ENCODE results near the gene FMNL3. TPM values are rescaled to one million over a fixed set of nuclear protein-coding genes. Genes with fewer than 3 reads are reported as not detected.

Gene FMNL3
- total RNA-seq, 1 experiment from 2014 or later: 3.5 TPM

- no peaks in the 10 kb centered on the region for H3K27me3 ChIP-seq (ENCODE audit: insufficient read depth, low read length)
- H3K4me1 ChIP-seq (ENCODE audit: control insufficient read depth in 1 of 2, insufficient read depth in 2 of 2, low read length in 2 of 2): peaks cover 0 to 4% of the 10 kb centered on the region in 2 experiments; a peak in 2 of 4 replicates
- no peak overlapping the region for H3K4me2 ChIP-seq (ENCODE audit: low read length)
- BruUV-seq (replicated peaks): no TSS peak
- ChIA-PET CTCF (interaction anchor here (0.9 to 1.8 kb wide), 3 partner anchors 94 to 192 kb away, joined by 3 to 6 read pairs (median 3); partner anchors contain the start of gene TMBIM6), POLR2A (interaction anchor here (2.5 kb wide), 1 partner anchor 94 kb away, joined by 14 read pairs; the partner anchor contains the start of gene TMBIM6), RAD21 (ENCODE audit: low non-redundant PET in 1 of 2, low total read pairs in 2 of 2, uncharacterized antibody in 2 of 2, unreplicated experiment in 2 of 2) (no interaction called here)
- no peak overlapping the region for H3K4me3 ChIP-seq (replicated peaks in 1 of 2; ENCODE audit: low read depth in 1 of 2, low read length in 2 of 2)
- H4K20me1 ChIP-seq (ENCODE audit: insufficient read depth): no peaks in the 10 kb centered on the region
- ATAC-seq: no peak
- H3K9me3 ChIP-seq (ENCODE audit: control insufficient read depth in 1 of 2, insufficient read depth in 1 of 2, low read depth in 1 of 2, low read length in 2 of 2): no peaks in the 10 kb centered on the region
- intact Hi-C loops (cut with micrococcal nuclease): loop anchor here (10.0 kb wide), 1 partner anchor 188 kb away; no protein-coding TSS in a partner anchor
- no peaks in the 10 kb centered on the region for H3K36me3 ChIP-seq (ENCODE audit: control insufficient read depth in 1 of 2, insufficient read depth in 2 of 2, low read length in 2 of 2)
- no peaks in the 10 kb centered on the region for H3K79me2 ChIP-seq (ENCODE audit: insufficient read depth, low read length)
- no peak overlapping the region for H3K9ac ChIP-seq (ENCODE audit: low read length)
- no peak for TF ChIP-seq SP1 (IDR thresholded peaks at IDR 0.05; ENCODE audit: low read depth)
- TF ChIP-seq, protein P1, sequence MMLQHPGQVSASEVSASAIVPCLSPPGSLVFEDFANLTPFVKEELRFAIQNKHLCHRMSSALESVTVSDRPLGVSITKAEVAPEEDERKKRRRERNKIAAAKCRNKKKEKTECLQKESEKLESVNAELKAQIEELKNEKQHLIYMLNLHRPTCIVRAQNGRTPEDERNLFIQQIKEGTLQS (IDR thresholded peaks at IDR 0.05): no peak
- TF ChIP-seq EZH2 (IDR thresholded peaks at IDR 0.05): no peak
- no peak for TF ChIP-seq RAD21 (IDR thresholded peaks at IDR 0.05; ENCODE audit: low read depth)
- no peak for TF ChIP-seq JUND (IDR thresholded peaks at IDR 0.05)
- TF ChIP-seq ELF1 (IDR thresholded peaks at IDR 0.05; ENCODE audit: borderline replicate concordance, low read depth): no peak
- TF ChIP-seq TCF7L2 (IDR thresholded peaks at IDR 0.05; ENCODE audit: borderline replicate concordance, extremely low read depth, insufficient read depth, insufficient read length): no peak
- TF ChIP-seq EGR1 (IDR thresholded peaks at IDR 0.05; ENCODE audit: low read depth): no peak
- TF ChIP-seq YY1 (IDR thresholded peaks at IDR 0.05; ENCODE audit: extremely low read depth, insufficient replicate concordance, low read depth, low read length): no peak
- TF ChIP-seq ZNF274 (IDR thresholded peaks at IDR 0.05; ENCODE audit: low read depth, low read length): no peak
- TF ChIP-seq, protein P2, sequence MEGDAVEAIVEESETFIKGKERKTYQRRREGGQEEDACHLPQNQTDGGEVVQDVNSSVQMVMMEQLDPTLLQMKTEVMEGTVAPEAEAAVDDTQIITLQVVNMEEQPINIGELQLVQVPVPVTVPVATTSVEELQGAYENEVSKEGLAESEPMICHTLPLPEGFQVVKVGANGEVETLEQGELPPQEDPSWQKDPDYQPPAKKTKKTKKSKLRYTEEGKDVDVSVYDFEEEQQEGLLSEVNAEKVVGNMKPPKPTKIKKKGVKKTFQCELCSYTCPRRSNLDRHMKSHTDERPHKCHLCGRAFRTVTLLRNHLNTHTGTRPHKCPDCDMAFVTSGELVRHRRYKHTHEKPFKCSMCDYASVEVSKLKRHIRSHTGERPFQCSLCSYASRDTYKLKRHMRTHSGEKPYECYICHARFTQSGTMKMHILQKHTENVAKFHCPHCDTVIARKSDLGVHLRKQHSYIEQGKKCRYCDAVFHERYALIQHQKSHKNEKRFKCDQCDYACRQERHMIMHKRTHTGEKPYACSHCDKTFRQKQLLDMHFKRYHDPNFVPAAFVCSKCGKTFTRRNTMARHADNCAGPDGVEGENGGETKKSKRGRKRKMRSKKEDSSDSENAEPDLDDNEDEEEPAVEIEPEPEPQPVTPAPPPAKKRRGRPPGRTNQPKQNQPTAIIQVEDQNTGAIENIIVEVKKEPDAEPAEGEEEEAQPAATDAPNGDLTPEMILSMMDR (IDR thresholded peaks at IDR 0.05 in 2 of 3, conservative IDR thresholded peaks at IDR 0.05 in 1 of 3; ENCODE audit: borderline replicate concordance in 1 of 3, insufficient read depth in 1 of 3, low read depth in 2 of 3, low read length in 2 of 3): no peak
- no peak for TF ChIP-seq POLR2AphosphoS5 (IDR thresholded peaks at IDR 0.05; ENCODE audit: low read depth, low read length)
- TF ChIP-seq REST (IDR thresholded peaks at IDR 0.05; ENCODE audit: low read depth): no peak
- no peak for TF ChIP-seq ZFX (IDR thresholded peaks at IDR 0.05)
- TF ChIP-seq ZBTB33 (IDR thresholded peaks at IDR 0.05; ENCODE audit: extremely low read depth, insufficient replicate concordance, low read length): no peak
- TF ChIP-seq SRF (IDR thresholded peaks at IDR 0.05; ENCODE audit: low read depth): no peak
- H3K27ac ChIP-seq (ENCODE audit: low read depth, low read length): no peak overlapping the region
- H3K9me2 ChIP-seq (ENCODE audit: insufficient read depth): no peaks in the 10 kb centered on the region
- H2AFZ ChIP-seq (ENCODE audit: low read depth, low read length, poor library complexity, severe bottlenecking): no peak overlapping the region
- no peak for DNase-seq (ENCODE audit: low read depth, low spot score)
Measured at GRCh38 chr12:49646871-49647654, 60.1 kb downstream of the FMNL3 start.
